Mucosa of descending colon (tissue), 3 donors: ENCODE results near the gene COL25A1. TPM values are rescaled to one million over a fixed set of nuclear protein-coding genes. Genes with fewer than 3 reads are reported as not detected.
"Not testable (repeated sequence)": the region's sequence is repeated elsewhere in the genome, so short reads cannot be mapped to it uniquely, and the experiment has no call there.

Source experiments
- ATAC-seq: fragments of 200-7000 bp; cut with Tn5 transposase; one replicate; pipeline ENCODE4 v1.9.1; 2020; ENCODE audit warnings: mild to moderate bottlenecking, moderate library complexity
- DNase-seq, 3 donors: peaks; one replicate each; pipeline ENCODE4 v3.0.0-alpha.2; 2020
- H3K36me3 ChIP-seq: fragments of 200-600 bp; one replicate; pipeline ENCODE4 v1.8.0; 2021; ENCODE audit warnings: low read depth, mild to moderate bottlenecking
- H3K4me1 ChIP-seq: fragments of 200-600 bp; one replicate; pipeline ENCODE4 v1.8.0; 2021; ENCODE audit warnings: low read depth, mild to moderate bottlenecking
- H3K4me3 ChIP-seq: fragments of 200-600 bp; one replicate; pipeline ENCODE4 v1.8.0; 2021; ENCODE audit warnings: mild to moderate bottlenecking
- H3K9me3 ChIP-seq: fragments of 200-600 bp; one replicate; pipeline ENCODE4 v1.8.0; 2021; ENCODE audit warnings: mild to moderate bottlenecking
- intact Hi-C, 2 donors: fragments of 100-400 bp; cut with DNase I in 1 of 2; cut with micrococcal nuclease in 1 of 2; formaldehyde crosslinking; loops; one replicate each; pipeline versions ENCODE4 v1.11.0 to v1.11.1; 2022; cut with DNase I, micrococcal nuclease
- total RNA-seq, 3 donors: library from RNA; stranded (reverse); fragmentation: NEBNext Ultra II Directional in 2 of 3; extraction: Animal tissue kit (Norgen Biotek cat#: 25700) in 2 of 3; gene quantifications; one replicate each; pipeline versions ENCODE4 v1.2.1 to v1.2.4, GENCODE V29; 2021 to 2023
- TF ChIP-seq, protein P1 (sequence below): fragments of 200-600 bp; IDR thresholded peaks from one replicate; pipeline ENCODE4 v1.8.0; 2022; ENCODE audit warnings: antibody characterized with exemption, mild to moderate bottlenecking
- donor health status: DM: no; HTN: no; CAD: no; lungs with moderate emphysema.
- donor health status: DM: no; HTN: no; CAD: no.
- donor health status: DM: no; HTN: yes; CAD: no.

COL25A1 gene
- total RNA-seq, 3 donors from 2014 or later = 0.12 to 0.35 (median 0.14) TPM

DNA sequence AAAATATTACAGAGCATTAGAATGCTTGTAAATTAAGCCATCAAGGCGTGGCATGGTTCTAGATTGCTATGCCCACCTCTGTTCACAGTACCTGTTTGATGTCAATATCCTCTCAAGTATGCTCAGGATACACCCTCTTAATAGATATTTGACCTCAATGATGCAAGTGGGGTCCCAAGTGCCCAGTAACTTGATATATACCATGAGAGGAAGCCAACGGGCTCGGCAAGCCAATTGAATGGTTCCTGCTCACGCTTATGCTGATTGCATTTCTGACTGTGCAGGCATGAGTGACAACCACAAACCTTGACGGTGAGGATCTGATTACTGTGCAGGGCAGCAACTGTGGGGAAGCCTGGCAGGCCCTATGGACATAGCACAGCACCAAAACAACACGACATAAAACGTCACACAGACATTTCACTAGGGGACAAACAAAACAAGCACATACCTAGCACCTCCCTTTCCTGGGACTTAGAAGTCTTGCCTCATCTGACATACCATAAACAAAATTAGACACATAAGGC, 360.5 kb downstream of the COL25A1 start:
- H3K9me3 ChIP-seq = no peaks in the 10 kb centered on the region
- ATAC-seq = no peak
- intact Hi-C loops = no loop called here

DNA sequence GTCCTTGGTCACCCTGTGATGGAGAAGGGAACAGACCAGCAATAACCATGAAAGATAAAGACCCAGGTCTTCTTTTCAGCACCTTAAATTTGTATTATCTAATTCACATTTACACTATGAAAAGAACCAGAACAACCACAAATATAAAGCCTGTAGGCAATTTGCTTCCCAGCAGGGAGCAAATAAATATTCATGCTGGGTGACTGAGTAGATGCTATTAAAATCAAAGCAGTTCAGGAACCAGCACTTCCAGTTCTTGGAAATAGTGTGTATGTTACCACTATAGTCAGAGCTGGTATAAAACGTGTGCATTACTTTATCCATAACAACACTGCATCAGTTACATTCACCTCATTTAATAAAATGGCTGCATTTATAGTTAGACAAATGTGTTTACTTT, 361.8 kb downstream of the COL25A1 start:
- no peak for ATAC-seq
- H3K4me1 ChIP-seq = no peaks in the 10 kb centered on the region
- H3K4me3 ChIP-seq = no peak overlapping the region
- no peaks in the 10 kb centered on the region for H3K36me3 ChIP-seq
- intact Hi-C loops = no loop called here
- no peaks in the 10 kb centered on the region for H3K9me3 ChIP-seq
- TF ChIP-seq, protein P1, sequence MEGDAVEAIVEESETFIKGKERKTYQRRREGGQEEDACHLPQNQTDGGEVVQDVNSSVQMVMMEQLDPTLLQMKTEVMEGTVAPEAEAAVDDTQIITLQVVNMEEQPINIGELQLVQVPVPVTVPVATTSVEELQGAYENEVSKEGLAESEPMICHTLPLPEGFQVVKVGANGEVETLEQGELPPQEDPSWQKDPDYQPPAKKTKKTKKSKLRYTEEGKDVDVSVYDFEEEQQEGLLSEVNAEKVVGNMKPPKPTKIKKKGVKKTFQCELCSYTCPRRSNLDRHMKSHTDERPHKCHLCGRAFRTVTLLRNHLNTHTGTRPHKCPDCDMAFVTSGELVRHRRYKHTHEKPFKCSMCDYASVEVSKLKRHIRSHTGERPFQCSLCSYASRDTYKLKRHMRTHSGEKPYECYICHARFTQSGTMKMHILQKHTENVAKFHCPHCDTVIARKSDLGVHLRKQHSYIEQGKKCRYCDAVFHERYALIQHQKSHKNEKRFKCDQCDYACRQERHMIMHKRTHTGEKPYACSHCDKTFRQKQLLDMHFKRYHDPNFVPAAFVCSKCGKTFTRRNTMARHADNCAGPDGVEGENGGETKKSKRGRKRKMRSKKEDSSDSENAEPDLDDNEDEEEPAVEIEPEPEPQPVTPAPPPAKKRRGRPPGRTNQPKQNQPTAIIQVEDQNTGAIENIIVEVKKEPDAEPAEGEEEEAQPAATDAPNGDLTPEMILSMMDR = no peak
- DNase-seq = no peak

More for the DNA sequence above, 360.5 kb downstream of the COL25A1 start:
- TF ChIP-seq, protein P1 = no peak
- H3K36me3 ChIP-seq = no peaks in the 10 kb centered on the region
- no peak for DNase-seq
- H3K4me3 ChIP-seq = no peak overlapping the region
- no peaks in the 10 kb centered on the region for H3K4me1 ChIP-seq

- TF ChIP-seq, protein P1 = no peak
- H3K4me3 ChIP-seq = no peak overlapping the region
- H3K9me3 ChIP-seq = no peaks in the 10 kb centered on the region
- ATAC-seq = no peak
- DNase-seq = no peak
- intact Hi-C loops = no loop called here
- no peaks in the 10 kb centered on the region for H3K36me3 ChIP-seq
- no peaks in the 10 kb centered on the region for H3K4me1 ChIP-seq
Measured at GRCh38 chr4:108940149-108940548, 362.3 kb downstream of the COL25A1 start.

DNA sequence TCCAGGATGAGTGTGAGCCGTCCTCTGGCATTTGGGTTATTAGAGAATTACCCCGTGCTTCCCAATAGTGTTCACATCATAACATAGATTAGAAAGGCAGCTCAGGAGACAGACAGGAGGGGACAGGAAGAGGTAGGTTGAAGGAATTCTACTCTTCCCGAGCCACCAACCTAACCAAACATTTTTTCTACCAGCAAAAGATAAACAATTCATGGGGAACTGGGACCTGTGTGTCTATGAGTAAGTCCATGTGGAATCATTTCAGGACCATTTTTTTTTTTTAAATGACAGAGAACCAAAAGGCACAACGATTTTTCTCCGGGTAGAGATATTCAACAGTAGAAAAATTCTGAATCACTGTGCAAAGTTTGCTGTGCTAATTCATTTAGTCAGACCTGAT, 365.4 kb downstream of the COL25A1 start:
- H3K9me3 ChIP-seq = no peaks in the 10 kb centered on the region
- intact Hi-C loops = no loop called here
- TF ChIP-seq, protein P1 = no peak
- no peak for DNase-seq
- H3K4me1 ChIP-seq = no peaks in the 10 kb centered on the region
- no peaks in the 10 kb centered on the region for H3K36me3 ChIP-seq
- no peak for ATAC-seq
- no peak overlapping the region for H3K4me3 ChIP-seq

- intact Hi-C loops, DNase-seq, H3K36me3 ChIP-seq, H3K4me3 ChIP-seq, H3K9me3 ChIP-seq, H3K4me1 ChIP-seq, ATAC-seq: not testable (repeated sequence)
Measured at GRCh38 chr4:108933925-108934324, 368.5 kb downstream of the COL25A1 start.

DNA sequence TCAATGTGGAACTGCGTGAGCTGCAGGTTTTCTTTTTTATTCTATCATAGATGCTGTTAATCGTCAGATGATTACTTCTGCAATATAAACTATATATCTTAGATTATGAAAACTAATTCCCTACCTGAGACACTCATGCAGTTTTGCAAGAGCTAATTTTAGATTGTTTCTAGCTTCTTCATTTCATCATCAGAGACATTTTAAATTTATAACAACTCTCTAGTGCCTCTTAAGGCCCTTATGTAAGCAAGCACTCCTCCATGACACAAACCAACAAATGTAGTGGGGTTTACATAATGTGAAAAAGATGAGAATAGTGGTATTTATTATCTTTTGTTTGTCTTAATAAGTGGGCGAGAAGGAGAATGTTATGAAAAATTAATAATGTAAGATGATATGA, 369.4 kb downstream of the COL25A1 start:
- Histone ChIP-seq H3K9me3 (no peaks in the 10 kb centered on the region), H3K36me3 (no peaks in the 10 kb centered on the region), H3K4me1 (no peaks in the 10 kb centered on the region), H3K4me3 (no peak overlapping the region)
- ATAC-seq = no peak
- DNase-seq = no peak
- intact Hi-C loops = no loop called here
- TF ChIP-seq, protein P1 = no peak
